GM21737 (cell line): ENCODE data around the gene HOXC4.
"Not testable (repeated sequence)": the region's sequence is repeated elsewhere in the genome, so short reads cannot be mapped to it uniquely, and the experiment has no call there.

Source experiments
- ATAC-seq: cut with Tn5 transposase; IDR thresholded peaks from one replicate; pipeline ENCODE4 v1.9.1; 2021; ENCODE audit warnings: mild to moderate bottlenecking, moderate library complexity; ENCODE audit not compliant: unreplicated experiment

HOXC4 gene

GRCh38 chr12:54039417-54040147, 14.1 kb upstream of the HOXC4 start:
- ATAC-seq, result no peak

GRCh38 chr12:54040148-54040494, 13.5 kb upstream of the HOXC4 start:
- no peak for ATAC-seq

DNA sequence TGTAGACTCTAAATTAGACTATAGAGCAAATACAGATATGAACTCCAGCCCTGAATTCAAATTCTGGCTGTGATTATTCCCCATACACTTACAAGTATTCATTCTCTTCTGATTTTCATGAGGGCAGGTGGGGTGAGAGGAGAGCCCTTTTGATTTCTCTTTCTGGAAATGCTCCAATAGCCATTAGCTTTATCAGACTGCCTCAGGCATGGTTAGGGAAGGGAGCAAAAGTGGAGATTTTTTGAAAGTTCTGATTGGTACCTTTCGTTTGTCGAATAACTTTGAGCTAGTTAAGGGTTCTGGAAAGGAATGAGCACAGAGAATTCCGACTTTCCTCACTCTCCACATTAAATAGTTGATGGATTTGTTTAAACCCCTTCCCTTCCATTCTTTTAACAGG, 13.0 kb upstream of the HOXC4 start:
- ATAC-seq, result no peak

- no peak for ATAC-seq
Measured at GRCh38 chr12:54041097-54041690, 12.4 kb upstream of the HOXC4 start.

GRCh38 chr12:54042033-54042432, 11.6 kb upstream of the HOXC4 start:
- ATAC-seq, result not testable (repeated sequence)

DNA sequence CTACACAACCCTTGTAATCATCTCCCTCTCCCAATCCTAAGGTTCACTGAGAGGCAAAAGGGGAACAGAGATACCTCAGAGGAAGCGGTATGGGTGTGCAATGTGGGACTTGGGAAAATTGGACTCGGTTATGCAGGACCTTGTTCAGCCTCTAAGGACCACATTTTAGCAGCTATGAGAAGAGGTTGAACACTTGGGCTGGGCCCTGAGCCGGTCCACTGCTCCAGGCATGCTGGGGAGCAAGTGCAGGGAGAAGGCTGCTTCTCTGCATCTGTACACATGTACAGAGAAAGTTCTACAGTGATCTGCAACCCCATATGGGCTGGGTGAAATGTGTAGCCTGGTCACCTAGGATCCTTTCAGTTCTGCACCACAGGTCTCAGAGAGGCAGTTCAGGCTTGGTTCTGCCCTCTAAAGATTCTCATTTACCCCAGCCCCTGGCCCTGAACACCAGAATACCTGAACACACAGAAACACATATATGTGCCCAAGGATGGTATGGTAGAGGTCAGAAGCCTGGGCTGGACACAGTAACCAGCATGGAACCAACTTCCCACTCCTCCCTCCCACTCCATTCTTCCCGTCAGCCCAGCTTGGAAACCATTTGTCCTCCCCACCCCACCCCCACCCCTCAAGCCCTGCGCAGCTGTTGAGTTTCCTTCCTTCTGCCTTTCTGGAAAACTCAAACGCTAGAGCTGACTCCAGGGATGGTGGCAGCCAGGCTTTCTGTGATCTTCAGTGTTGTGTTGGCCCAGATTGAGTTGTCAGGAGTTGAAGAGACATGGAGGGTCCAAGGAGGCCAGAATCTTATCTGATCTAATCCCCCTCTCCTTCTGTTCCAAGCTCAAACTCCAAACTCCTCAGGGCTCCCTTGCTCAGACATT, 10.4 kb upstream of the HOXC4 start:
- ATAC-seq, result no peak

GRCh38 chr12:54044425-54045103, 9.1 kb upstream of the HOXC4 start:
- ATAC-seq, result no peak

DNA sequence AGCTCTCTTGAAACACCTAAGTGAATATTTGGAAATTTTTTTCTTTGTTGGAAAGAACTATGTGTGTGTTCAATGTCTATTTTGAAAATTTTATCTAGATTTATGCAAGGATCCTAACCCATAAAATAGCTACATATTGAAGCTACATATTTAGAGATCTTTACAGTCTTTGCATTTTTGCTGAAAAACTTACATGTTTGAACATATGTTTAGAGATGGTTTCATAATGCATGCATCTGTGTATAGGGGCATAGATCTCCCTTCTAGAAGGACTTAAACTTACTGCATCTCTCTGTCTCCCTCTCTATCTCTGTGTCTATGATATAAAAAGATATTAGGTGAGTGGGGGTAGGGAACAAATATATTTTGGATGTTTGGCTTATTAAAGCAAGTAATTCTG, 8.2 kb upstream of the HOXC4 start:
- no peak for ATAC-seq

GRCh38 chr12:54045868-54046521, 7.6 kb upstream of the HOXC4 start:
- no peak for ATAC-seq

DNA sequence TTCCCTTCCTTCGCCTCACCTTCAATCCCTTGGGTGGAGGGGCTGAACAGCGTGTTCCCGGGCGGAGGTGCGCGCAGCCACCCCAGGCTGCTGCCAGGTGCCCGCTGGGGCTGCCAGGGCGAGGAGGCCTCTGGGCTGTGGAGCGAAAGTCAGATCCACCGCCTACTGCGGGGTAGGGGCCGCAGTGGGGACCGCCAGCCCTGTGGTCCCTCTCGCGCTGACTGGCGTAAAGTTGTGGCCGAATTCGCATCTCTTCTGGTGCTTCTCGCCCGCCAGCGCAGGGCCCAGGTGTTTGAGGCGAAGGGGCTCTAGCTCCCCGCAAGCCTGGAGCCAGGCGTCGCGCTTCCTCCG, 6.9 kb upstream of the HOXC4 start:
- no peak for ATAC-seq

DNA sequence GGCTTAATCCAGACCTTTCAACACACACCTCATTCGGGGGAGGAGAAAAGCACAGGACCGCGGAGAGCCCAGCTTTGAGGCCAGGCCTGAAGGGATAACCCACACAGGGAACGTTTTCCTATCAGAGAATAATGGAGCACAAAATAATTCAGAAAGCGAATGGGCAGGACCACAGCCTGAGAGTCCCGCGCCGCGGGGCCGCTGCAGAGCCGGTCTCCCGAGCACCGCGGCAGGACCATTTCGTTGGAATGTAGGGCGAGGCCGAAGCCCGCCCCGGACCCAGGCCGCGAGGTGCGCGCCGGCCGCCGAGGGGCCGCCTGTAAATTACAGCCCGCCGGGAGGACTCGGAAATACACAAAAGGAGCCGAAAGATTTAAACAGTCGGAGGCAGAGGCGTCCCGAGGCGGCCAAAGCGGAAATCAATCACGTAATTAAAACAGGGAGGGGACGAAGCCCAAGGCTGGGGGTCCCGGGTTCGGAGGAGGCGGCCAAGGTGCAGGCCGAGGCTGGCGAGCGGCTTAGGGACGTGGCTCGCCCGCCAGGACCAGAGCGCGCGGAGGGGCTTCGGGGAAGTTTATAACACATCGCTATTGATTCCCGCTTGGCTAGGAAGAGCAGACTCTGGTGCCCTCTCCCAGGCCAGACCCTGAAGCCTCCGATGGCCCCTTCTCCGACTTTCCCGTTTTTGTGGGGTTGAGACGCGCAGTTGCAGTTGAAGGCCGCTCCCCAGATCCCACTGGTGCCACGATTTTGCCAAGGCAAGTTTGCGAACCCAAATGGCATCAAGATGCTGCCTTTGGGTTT, 6.3 kb upstream of the HOXC4 start:
- no peak for ATAC-seq

DNA sequence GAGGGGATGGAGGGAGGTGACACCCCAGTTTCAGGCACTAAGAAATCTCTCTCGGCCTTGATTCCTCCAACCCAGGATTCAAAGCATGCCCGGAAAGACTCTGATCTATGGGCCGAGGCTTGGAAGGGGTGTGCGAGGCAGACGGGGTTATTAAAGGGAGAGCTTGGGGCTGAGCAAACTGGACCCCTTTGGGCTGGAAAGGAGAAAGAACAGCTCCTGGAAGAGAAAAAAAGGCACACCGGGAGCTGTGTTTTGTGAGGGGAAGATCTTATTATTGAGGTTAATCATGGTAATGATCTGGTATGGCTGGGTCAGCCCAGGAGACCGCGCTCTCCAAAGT, 5.7 kb upstream of the HOXC4 start:
- no peak for ATAC-seq

- no peak for ATAC-seq
Measured at GRCh38 chr12:54048406-54049093, 5.1 kb upstream of the HOXC4 start.

DNA sequence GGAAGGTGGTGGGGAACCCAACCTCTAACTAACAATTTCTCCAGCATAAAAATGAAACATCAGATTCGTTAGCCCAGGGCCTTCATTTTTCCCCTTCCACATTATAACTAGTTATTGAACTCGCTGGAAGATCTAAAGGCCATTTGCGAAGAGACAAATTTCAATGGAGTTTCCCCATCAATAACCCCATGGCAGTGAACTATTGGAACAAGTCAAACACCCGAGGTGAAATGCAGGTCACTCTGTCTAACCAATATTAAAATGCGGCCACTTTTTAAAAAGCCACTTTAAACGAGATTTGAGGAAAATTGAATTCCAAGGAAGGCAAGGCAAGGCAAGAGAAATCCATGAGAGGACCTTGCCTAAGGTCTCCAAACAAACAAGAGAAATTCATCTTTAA, 4.5 kb upstream of the HOXC4 start:
- ATAC-seq, result no peak

GRCh38 chr12:54050482-54050810, 3.2 kb upstream of the HOXC4 start:
- no peak for ATAC-seq

GRCh38 chr12:54051026-54051842, 2.4 kb upstream of the HOXC4 start:
- no peak for ATAC-seq

DNA sequence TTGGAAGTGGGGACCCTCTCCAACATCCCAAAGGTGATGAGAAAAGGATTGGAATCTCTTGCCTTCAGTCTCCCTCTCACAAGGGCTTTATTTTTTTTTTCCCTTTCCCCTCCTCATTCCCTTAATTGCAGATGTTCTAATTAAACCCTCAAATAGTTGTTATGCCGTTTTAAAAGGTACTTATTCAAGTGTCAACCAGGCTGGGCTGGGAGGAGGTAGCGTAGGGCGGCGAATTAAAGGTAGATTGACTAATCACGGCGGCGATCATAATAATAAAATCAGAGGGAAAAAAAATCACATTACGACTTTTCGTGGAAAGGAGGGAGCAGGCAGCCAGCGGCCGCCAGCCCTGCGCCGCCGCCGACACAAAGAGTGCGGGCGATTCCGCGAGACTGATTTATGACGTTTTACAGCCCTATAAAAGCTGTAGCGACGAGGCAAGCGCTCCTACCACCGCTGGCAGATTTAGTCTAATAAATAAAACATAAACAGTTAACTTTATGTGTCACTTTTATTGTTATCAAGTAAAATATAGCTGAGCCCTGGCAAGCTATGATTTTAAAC, 1.7 kb upstream of the HOXC4 start:
- no peak for ATAC-seq

DNA sequence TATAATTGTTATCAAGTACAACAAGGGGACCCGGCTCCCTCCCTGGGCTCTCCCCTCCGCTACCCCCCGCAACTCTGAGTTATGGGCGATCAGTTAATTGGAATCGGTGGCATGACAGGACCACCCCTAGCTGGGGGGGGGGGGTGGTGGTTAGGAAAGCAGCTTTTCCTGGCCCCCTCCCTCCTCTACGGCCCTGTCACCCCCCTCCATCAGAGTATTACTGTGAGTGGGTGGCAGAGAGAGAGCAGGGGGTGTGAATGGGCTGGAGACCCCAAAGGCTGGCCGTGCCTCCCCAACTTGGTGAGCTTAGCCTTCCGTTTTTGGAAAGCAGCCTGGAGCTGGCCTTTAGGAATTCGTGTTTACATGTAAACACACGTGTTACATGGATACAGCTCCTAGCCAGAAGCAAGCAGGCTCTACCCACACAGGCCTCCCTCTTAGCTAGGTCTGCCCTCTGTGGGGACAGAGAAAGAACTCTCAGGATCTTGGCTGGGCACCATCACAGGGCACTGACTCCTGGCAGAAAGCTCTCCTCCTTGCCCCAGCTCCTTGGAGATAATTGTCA, 1.1 kb upstream of the HOXC4 start:
- no peak for ATAC-seq
